OCI-LY7 (cell line): Measurements from ENCODE around the gene GLYATL2. TPM values are rescaled to one million over a fixed set of nuclear protein-coding genes. Genes with fewer than 3 reads are reported as not detected.

ENCODE experiments used
- BruUV-seq: library from RNA; stranded (reverse); fragments of 400-500 nt; replicated peaks from 2 replicates; lab custom pipeline; 2021; lab: Mats Ljungman, UMichigan
- CTCF ChIA-PET: fragments of 300-600 bp; sonication (Branson Sonifier 250); formaldehyde crosslinking; loops from one replicate; lab custom pipeline; 2022; ENCODE audit warnings: antibody characterized with exemption; ENCODE audit not compliant: unreplicated experiment; lab: Charles Lee
- POLR2A ChIA-PET: fragments of 300-600 bp; sonication (Branson Sonifier 250); formaldehyde crosslinking; loops from one replicate; lab custom pipeline; 2022; ENCODE audit warnings: antibody characterized with exemption; lab: Charles Lee
- DNase-seq: peaks from one replicate; pipeline ENCODE4 v3.0.0-alpha.2; 2015; ENCODE audit warnings: low spot score
- H2AFZ ChIP-seq: fragments of 200-600 bp; sonication (generic), shearing (Covaris generic); 2 replicates; pipeline ENCODE4 v1.6.1; 2014; ENCODE audit warnings: mild to moderate bottlenecking, antibody characterized with exemption, low read length, moderate library complexity
- H3K27ac ChIP-seq: fragments of 200-600 bp; sonication (generic); 2 replicates; pipeline ENCODE4 v1.5.1; 2014; ENCODE audit warnings: mixed run types, low read depth, mild to moderate bottlenecking, moderate library complexity, low read length, inconsistent platforms; ENCODE audit not compliant: poor library complexity, severe bottlenecking
- H3K36me3 ChIP-seq: fragments of 200-600 bp; sonication (generic); 2 replicates; pipeline ENCODE4 v1.6.1; 2014; ENCODE audit warnings: mild to moderate bottlenecking, antibody characterized with exemption, low read length, moderate library complexity, mixed read lengths; ENCODE audit not compliant: insufficient read depth
- H3K4me1 ChIP-seq: fragments of 200-600 bp; sonication (generic); 2 replicates; pipeline ENCODE4 v1.5.1; 2014; ENCODE audit warnings: mild to moderate bottlenecking, low read length; ENCODE audit not compliant: insufficient read depth, poor library complexity, severe bottlenecking
- H3K4me2 ChIP-seq: fragments of 200-600 bp; sonication (generic); 2 replicates; pipeline ENCODE4 v1.6.1; 2014; ENCODE audit warnings: mild to moderate bottlenecking, low read length
- H3K4me3 ChIP-seq: fragments of 200-600 bp; sonication (generic); 2 replicates; pipeline ENCODE4 v1.5.1; 2014; ENCODE audit warnings: mild to moderate bottlenecking, low read depth, low read length; ENCODE audit not compliant: poor library complexity, severe bottlenecking
- H3K79me2 ChIP-seq: fragments of 200-600 bp; sonication (generic); 2 replicates; pipeline ENCODE4 v1.6.1; 2016; ENCODE audit warnings: low read depth, mild to moderate bottlenecking, low read length, moderate library complexity, mixed read lengths; ENCODE audit not compliant: insufficient read depth
- H3K9me2 ChIP-seq: fragments of 200-600 bp; sonication (generic); 2 replicates; pipeline ENCODE4 v1.6.1; 2016; ENCODE audit warnings: mild to moderate bottlenecking, low read length, mixed read lengths; ENCODE audit not compliant: insufficient read depth
- H3K9me3 ChIP-seq: fragments of 200-600 bp; sonication (generic); 2 replicates; pipeline ENCODE4 v1.6.1; 2014; ENCODE audit warnings: mild to moderate bottlenecking, mixed run types, low read length, mixed read lengths
- H4K20me1 ChIP-seq: fragments of 200-600 bp; sonication (generic); 2 replicates; pipeline ENCODE4 v1.6.1; 2014; ENCODE audit warnings: mild to moderate bottlenecking, antibody characterized with exemption, low read length, moderate library complexity, mixed read lengths; ENCODE audit not compliant: insufficient read depth
- EZH2phosphoT487 ChIP-seq: fragments of 200-600 bp; sonication (generic); IDR thresholded peaks from 2 replicates; pipeline ENCODE4 v1.6.1; 2018; ENCODE audit warnings: low read depth, borderline replicate concordance, mild to moderate bottlenecking, mixed run types, antibody characterized with exemption, low read length, moderate library complexity, mixed read lengths
- intact Hi-C: fragments of 100-400 bp; cut with micrococcal nuclease; formaldehyde crosslinking; loops from one replicate; pipeline ENCODE4 v1.10.0; 2022; ENCODE audit not compliant: unreplicated experiment
- total RNA-seq, 2 experiments: library from RNA; depleted of rRNA in 1 of 2; stranded (reverse); fragments of >200 nt in 1 of 2; shearing (Covaris generic) in 1 of 2; gene quantifications; 2 replicates each; pipeline ENCODE4 v1.2.3, GENCODE V29; 2014 to 2022
- TF ChIP-seq, protein P1 (sequence below): fragments of 200-600 bp; sonication (generic); conservative IDR thresholded peaks from 2 replicates; pipeline ENCODE4 v1.5.1; 2014; ENCODE audit warnings: mild to moderate bottlenecking, antibody characterized with exemption, low read length, moderate library complexity, mixed read lengths

Gene GLYATL2
- total RNA-seq, 2 experiments from 2014 or later = not detected

DNA sequence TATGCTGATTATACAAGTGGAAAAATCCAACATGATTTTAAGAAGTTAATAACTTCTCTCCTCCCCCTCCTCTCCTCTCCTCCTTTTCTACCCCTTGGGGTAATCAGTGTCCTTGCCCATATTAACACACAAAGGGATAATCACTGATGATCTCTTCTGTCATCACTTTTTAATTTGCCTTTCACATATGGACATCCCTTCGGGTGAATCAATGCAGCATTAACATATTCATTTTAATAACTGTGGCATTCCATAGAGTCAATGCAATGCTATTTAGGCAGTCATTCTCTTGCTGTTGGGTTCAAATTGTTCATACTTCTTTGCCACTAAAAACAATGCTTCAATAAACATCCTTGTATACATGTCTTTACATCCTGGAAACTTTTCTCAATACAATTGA, 42.9 kb upstream of the GLYATL2 start:
- ChIA-PET CTCF (no interaction called here), POLR2A (no interaction called here)
- BruUV-seq = no TSS peak
- H3K4me1 ChIP-seq = no peaks in the 10 kb centered on the region
- intact Hi-C loops = no loop called here
- no peak for DNase-seq
- no peaks in the 10 kb centered on the region; the same call in 1 of the 2 replicates for H3K9me2 ChIP-seq
- H4K20me1 ChIP-seq = no peaks in the 10 kb centered on the region
- H3K79me2 ChIP-seq = no peaks in the 10 kb centered on the region
- H3K4me2 ChIP-seq = no peak overlapping the region
- H3K4me3 ChIP-seq = no peak overlapping the region
- no peak overlapping the region for H3K27ac ChIP-seq
- H2AFZ ChIP-seq = no peak overlapping the region
- H3K36me3 ChIP-seq = no peaks in the 10 kb centered on the region
- TF ChIP-seq EZH2phosphoT487 = no peak
- TF ChIP-seq, protein P1, sequence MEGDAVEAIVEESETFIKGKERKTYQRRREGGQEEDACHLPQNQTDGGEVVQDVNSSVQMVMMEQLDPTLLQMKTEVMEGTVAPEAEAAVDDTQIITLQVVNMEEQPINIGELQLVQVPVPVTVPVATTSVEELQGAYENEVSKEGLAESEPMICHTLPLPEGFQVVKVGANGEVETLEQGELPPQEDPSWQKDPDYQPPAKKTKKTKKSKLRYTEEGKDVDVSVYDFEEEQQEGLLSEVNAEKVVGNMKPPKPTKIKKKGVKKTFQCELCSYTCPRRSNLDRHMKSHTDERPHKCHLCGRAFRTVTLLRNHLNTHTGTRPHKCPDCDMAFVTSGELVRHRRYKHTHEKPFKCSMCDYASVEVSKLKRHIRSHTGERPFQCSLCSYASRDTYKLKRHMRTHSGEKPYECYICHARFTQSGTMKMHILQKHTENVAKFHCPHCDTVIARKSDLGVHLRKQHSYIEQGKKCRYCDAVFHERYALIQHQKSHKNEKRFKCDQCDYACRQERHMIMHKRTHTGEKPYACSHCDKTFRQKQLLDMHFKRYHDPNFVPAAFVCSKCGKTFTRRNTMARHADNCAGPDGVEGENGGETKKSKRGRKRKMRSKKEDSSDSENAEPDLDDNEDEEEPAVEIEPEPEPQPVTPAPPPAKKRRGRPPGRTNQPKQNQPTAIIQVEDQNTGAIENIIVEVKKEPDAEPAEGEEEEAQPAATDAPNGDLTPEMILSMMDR = no peak
- no peaks in the 10 kb centered on the region for H3K9me3 ChIP-seq

DNA sequence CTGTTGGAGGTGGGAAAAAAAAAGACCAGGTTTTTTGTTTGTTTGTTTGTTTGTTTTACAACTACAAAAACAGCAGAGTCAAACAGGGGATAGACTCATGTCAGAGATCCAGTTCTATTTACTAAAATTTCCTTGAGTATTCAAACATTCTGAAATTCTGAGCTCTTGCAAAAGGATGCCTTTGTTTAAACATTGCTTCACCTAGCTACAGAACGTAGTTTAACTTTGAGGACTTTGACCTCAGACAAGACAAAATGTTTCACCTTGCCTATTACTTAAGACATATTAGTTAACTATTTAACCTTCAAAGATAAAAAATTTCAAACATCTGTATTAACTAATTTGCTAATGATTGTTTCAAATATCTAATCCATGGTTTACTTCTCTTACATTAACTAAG, 36.1 kb upstream of the GLYATL2 start:
- Histone ChIP-seq H4K20me1 (no peaks in the 10 kb centered on the region), H3K4me3 (no peak overlapping the region), H3K9me2 (no peaks in the 10 kb centered on the region), H3K4me1 (no peaks in the 10 kb centered on the region), H3K27ac (no peak overlapping the region), H3K36me3 (no peaks in the 10 kb centered on the region), H3K9me3 (no peaks in the 10 kb centered on the region), H3K79me2 (no peaks in the 10 kb centered on the region), H2AFZ (no peak overlapping the region), H3K4me2 (no peak overlapping the region)
- intact Hi-C loops = no loop called here
- DNase-seq = no peak
- ChIA-PET POLR2A (no interaction called here), CTCF (no interaction called here)
- BruUV-seq = no TSS peak
- TF ChIP-seq EZH2phosphoT487 = no peak
- TF ChIP-seq, protein P1 = no peak

DNA sequence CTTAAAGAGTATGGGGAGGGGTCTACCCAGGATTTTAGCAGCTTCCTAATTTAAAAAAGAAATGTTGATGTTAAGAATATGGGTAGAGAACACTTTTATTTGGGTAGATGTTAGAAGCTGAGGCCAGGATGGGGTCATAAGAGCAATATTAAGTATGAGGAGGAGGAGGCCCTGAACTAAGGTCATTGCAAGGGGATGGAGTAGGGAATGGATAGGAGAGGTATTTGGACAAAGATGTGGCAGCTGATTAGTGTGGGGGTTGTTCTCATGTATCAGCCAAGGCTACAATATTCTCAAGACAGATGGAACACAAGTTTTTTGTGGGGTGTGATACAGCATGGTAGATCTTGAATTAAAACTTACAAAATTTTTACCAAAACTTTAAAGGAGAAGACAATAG, 35.7 kb upstream of the GLYATL2 start:
- Histone ChIP-seq H3K79me2 (no peaks in the 10 kb centered on the region), H3K9me2 (no peaks in the 10 kb centered on the region), H2AFZ (no peak overlapping the region), H3K4me2 (no peak overlapping the region), H3K4me3 (no peak overlapping the region), H3K9me3 (no peaks in the 10 kb centered on the region), H4K20me1 (no peaks in the 10 kb centered on the region), H3K27ac (no peak overlapping the region), H3K4me1 (no peaks in the 10 kb centered on the region), H3K36me3 (no peaks in the 10 kb centered on the region)
- no peak for DNase-seq
- ChIA-PET POLR2A (no interaction called here), CTCF (no interaction called here)
- no TSS peak for BruUV-seq
- TF ChIP-seq, protein P1 = no peak
- no peak for TF ChIP-seq EZH2phosphoT487
- intact Hi-C loops = no loop called here
